Hematopoietic multipotent progenitor cell treated with erythropoietin and hydrocortisone succinate and interleukin-3 and kit ligand, for 6 days (in vitro differentiated cells): ENCODE data around the gene NOTO.

ENCODE experiments used
- DNase-seq: peaks from one replicate; pipeline ENCODE4 v3.0.0-alpha.2; 2015

Gene NOTO

GRCh38 chr2:73235315-73236028 lies 33.1 kb downstream of the NOTO start:
- DNase-seq = no peak

- DNase-seq = no peak
Measured at GRCh38 chr2:73237168-73237567, 34.8 kb downstream of the NOTO start.

- DNase-seq = no peak
Measured at GRCh38 chr2:73238149-73238548, 35.8 kb downstream of the NOTO start.

GRCh38 chr2:73238976-73239375 lies 36.6 kb downstream of the NOTO start:
- no peak for DNase-seq

- no peak for DNase-seq
Measured at GRCh38 chr2:73239776-73240175, 37.4 kb downstream of the NOTO start.

- DNase-seq = peak; percentile 62
Measured at GRCh38 chr2:73243884-73244570, 41.7 kb downstream of the NOTO start.

GRCh38 chr2:73244580-73244979 lies 42.2 kb downstream of the NOTO start:
- DNase-seq = no peak

- no peak for DNase-seq
Measured at GRCh38 chr2:73246850-73247249, 44.5 kb downstream of the NOTO start.

GRCh38 chr2:73249636-73250035 lies 47.3 kb downstream of the NOTO start:
- no peak for DNase-seq

GRCh38 chr2:73250872-73251846 lies 48.8 kb downstream of the NOTO start:
- DNase-seq = no peak

GRCh38 chr2:73252238-73253027 lies 50.1 kb downstream of the NOTO start:
- DNase-seq = no peak

GRCh38 chr2:73253400-73253799 lies 51.0 kb downstream of the NOTO start:
- no peak for DNase-seq

- DNase-seq = peak; percentile 50
Measured at GRCh38 chr2:73253901-73254300, 51.5 kb downstream of the NOTO start.

- no peak for DNase-seq
Measured at GRCh38 chr2:73254343-73255006, 52.1 kb downstream of the NOTO start.

GRCh38 chr2:73255007-73255644 lies 52.8 kb downstream of the NOTO start:
- no peak for DNase-seq

- DNase-seq = no peak
Measured at GRCh38 chr2:73255907-73256617, 53.7 kb downstream of the NOTO start.

GRCh38 chr2:73256618-73256922 lies 54.2 kb downstream of the NOTO start:
- no peak for DNase-seq

- no peak for DNase-seq
Measured at GRCh38 chr2:73257021-73257420, 54.6 kb downstream of the NOTO start.

- peak; percentile 68 for DNase-seq
Measured at GRCh38 chr2:73257425-73258125, 55.2 kb downstream of the NOTO start.

GRCh38 chr2:73258186-73258912 lies 56.0 kb downstream of the NOTO start:
- DNase-seq = no peak
